COLO668 (cell line): ENCODE data around the gene SLC7A10.
"Not testable (repeated sequence)": the region's sequence is repeated elsewhere in the genome, so short reads cannot be mapped to it uniquely, and the experiment has no call there.

Experiments used
- DNase-seq: peaks from one replicate; lab custom pipeline; 2025; ENCODE audit not compliant: unreplicated experiment; lab: John Stamatoyannopoulos, UW

Gene SLC7A10

DNA sequence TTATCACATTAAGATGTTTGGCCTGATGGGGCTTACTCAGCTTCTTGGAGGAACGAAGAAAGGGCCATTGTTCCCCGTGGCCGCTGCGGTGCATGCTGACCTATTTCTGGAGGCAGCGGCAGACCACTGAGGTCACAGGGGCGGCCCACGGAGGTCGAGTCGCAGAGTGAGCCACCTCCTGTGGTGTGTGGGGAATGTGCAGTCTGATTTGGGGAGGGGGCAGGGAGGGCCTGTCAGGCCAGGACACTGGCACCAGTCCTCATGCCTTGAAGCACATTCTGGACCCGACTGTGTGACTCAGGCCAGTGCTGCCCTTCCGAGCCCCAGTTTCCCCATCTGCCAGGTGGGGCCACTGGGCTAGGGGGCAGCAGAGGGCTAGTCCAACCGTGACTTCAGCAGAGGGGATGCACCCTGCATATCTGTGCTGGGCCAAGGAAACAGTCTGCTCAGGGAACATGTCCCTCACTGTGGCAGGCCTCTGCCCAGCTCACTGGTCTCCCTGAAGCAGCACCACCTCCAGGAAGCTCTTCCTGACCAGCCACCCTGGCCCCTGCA lies 6.3 kb downstream of the SLC7A10 start:
- no peak for DNase-seq

DNA sequence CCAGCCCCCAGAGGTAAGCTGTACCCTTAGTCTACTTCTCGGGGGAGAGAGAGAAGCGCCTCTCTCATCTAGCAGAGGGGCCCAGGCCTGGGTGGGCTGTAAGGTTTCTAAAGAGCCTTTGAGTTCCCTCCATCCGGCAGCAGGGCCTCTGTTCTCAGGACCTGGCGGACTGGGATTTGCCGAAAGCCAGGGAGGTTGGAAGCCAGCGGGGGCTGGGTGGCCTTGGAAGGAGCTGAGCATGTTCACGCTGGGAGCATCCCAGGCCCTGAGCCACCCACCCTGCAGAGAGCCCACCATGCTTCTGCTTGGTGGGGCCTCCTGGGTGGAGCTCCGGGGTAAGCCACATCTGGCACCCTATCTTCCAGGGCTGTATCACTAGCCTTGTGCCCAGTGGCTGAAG lies 7.8 kb downstream of the SLC7A10 start:
- no peak for DNase-seq

DNA sequence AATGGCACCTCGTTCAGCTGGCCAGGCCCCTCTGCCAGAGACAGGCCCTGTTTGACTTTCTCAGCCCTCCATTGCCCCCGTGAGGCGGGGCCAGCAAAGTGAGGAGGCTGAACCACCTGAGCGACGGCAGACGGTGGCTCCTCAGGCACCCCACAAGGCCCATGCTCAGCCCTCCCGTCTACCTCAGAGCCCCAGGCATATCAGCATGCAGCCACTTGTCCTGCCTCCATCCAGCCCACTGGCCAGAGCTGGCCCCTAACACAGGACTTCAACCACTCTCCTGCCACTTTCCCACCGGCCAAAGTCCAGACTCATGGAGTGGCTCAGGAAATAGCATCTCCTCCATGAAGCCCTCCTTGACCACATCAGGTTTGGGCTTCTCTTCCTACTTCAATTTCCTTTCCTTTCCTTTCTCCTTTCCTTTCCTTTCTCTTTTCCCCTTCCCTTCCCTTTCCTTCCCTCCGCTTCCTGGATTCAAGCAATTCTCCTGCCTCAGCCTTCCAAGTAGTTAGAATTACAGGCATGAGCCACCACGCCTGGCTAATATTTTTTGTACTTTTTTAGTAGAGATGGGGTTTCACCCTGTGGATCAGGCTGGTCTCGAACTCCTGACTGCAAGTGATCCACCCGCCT lies 9.3 kb downstream of the SLC7A10 start:
- peak; percentile 3 for DNase-seq

DNA sequence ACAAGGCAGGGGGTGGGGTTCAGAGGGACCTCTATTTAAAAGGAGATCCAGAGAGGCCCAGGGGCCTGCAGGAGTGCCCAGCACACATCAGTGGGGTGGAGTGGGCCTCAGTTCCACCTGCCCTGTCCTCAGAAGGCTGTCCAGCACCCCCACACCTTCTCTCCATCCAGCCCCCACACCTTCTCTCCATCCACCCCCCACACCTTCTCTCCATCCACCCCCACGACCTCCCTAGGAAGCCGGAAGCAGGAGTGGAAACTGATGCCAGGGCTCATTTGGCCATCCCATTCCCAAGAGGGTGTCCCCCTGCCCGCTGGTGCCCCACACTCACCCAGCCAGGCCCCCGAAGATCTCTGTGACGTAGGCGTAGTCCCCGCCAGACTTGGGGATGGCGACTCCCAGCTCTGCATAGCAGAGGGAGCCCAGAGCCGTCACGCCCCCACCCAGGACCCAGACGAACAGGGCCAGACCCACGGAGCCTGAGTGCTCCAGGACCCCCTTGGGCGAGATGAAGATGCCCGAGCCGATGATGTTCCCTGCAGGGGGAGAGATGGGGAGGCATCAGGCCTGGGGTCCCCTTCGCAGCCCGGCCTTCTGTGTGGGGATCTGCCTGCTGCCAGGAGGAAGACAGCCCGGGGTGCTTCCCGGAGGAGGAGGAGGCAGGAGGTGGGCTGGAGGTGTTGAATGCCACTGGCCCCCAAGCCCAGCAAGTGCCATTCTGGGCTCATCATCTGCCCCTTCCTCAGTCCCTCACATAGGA lies 10.0 kb downstream of the SLC7A10 start:
- no peak for DNase-seq

DNA sequence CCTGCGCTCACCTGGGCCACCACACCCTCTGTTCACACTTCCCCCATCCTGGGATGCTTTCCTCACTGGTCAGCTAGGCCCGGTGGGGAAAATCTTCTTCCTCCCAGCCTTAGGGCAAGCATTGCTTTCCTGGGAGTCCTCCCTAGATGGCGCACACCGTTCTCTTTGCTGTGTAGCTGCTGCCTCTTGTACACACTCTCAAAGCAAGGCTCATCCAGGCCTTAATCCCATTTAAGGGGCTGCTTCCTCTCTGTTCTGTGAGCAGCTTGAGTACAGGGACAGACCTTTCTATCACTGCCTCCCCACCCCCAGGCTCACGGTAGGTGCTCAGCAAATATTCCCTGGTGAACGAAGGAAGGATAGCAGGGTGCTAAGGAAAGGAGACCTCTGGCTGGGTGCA lies 11.1 kb downstream of the SLC7A10 start:
- DNase-seq: peak; percentile 41

DNA sequence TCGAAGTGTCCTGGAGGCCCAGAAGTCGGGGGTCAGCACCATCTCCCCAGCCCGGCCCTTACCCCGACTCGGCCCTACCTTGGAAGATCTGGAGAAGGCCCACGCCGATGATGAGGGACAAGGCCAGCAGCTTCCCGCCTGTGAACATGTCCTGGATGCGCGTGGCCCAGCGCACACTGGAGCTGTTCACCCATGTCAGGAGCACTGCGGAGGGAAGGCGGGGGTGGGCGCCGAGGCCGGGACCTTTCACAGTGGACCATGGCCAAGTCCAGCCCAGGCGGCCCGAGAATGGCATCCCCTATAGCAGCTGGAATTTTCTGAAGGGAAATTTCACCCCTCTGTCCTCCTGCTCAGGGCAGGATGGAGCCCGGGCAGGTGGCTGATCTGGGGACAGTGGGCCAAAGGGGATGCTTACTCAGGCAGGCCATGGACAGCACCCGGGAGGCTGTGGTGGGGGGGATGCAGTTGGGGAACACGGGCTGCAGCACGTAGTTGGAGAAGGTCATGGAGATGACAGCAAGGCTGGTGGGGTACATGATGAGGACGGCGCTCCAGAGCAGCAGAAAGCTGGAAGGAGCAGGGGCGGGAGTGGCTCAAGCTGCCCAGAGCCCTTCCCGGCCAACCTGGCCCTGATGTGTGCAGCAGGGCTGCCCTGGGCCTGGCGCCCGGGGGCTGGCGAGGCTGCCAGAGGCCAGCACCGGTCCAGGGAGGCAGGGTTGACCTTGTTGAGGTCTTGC lies 13.0 kb downstream of the SLC7A10 start:
- DNase-seq: no peak

DNA sequence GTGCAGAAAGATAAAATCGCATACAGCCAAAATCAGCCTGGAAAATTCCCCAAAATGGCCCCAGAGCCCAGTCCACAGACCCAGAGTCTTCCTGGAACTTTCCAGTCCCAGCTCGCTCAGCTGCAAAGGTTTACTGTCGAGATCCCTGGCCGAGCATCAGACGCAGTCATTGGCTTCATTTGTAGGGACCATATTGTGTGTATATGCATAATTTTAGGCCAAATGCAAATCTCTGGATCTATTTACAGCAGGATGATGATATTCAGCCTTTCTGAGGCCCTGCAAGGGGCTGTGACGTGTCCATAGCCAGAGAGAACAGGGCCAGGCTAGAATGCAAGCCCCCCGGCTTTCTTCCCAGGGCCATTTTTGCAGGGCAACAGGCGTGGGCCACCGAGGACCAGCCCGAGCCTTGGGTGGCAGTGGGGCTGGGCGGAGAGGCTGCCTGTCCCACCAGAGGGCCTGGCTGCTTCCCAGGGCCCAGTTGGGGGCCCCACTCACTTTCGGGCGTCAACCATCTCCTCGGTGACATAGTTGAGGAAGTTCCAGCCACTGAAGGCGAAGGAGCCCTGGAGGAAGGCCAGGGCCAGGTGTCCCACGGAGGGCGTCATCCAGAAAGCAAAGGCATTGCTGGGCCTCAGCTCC lies 13.7 kb downstream of the SLC7A10 start:
- no peak for DNase-seq

DNA sequence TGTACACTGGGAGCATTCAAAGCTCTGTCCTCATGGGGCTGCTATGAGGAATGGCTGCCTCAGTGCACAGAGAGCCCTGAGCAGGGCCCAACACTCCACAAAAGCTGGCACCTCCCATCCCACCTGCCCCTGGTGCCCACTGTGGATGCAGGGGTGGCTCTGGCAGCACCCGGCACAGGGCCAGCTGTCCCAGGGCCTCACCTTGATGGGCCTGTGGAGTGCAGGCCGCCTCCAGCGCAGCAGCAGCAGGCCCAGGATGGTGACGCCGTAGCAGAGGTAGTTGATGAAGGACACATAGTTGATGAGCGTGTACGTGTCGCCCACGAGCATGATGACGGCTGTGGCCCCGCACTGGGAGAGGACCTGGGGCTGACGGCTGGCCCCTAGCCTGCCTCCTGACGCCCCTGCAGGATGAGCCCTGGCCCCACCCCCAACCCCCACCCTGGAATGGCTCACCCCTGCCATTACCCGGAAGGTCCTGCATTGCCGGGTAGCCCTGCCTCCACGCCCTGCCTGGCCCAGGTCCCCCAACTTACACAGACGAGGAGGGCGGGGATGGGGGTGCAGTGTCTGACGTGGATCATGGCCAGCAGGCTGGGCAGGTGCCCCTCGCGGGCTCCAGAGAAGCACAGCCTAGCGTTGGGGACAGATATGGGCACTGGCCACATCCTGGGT lies 15.2 kb downstream of the SLC7A10 start:
- DNase-seq: no peak

DNA sequence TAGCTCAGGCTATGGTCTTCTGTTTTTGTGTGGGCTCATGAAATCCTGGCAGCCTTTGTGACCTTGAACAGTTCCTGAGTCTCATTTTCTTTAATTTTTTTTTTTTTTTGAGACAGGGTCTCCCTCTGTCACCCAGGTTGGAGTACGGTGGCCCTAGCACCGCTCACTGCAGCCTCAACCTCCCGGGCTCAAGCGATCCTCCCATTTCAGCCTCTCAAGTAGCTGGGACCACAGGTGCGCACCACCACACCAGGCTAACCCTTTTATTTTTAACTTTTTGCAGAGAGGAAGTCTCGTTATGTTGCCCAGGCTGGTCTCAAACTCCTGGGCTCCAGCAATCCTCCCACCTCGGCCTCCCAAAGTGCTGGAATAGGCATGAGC lies 15.8 kb downstream of the SLC7A10 start:
- DNase-seq: not testable (repeated sequence)

DNA sequence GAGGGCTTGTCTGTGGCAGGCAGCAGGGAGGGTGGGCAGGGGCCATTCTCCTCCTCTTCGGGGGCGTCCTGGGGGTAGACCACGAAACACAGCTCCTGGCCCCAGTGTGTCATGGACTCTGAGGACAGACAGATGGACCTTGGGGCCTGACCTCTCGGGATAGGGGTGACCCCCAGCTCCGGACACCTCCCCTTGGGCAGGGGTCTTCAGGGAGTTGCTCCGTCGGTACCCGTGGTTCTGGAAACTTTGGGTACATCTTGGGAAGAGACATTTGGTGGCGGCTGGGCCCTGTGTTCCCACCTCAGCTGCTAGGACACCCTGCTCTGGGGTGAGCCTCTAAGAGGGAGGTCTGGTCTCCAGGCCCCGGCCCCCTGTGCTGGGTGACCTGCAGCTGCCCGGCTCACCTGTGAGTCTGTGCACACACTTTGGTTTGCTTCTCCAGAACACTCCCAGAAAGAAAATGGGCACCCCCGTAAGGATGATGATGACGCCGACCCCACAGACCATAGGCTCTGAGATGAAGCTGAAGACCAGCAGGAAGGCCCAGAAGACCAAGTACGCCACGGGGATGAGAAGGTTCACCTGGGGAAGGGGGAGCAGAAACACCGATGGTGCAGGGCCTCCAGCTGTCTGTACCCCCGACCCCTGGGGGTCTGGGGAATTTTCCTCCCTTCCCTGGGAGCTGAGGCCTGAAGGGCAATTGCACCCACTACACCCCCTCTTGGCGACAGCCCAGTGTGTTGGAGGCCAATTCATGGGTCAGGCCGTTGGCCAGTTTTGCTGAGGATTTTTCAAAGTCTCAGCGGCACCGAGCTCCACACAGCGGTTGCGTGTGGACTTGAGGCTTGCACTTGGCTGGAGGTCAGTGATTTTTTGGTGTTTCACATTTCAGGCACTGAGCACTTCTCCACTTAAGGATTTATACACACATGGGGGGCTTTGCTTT lies 16.5 kb downstream of the SLC7A10 start:
- DNase-seq: no peak

DNA sequence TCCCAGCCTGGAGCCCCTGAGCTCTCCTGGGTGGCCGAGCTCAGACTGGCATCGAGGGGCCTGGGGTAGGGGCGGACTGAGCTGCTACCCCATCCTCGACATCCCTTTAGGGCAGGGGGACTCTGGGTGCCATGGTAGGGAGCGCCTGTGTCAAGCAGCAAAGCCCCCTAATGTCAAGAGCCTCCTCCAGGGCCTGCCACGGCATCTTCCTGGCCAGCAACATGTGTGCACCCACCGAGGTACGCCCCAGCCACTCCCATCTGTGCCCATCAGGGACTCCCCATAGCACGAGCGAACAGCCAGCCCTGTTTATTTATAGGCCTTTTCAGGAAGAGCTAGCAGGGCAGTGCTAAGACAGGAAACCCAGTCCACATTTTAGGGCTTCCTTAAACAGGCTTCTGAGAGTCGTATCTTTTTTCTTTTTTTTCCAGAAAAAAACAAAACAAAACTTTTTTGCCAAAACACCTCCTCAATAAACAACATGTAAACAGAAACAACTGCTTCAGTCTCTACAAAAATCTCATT lies 17.2 kb downstream of the SLC7A10 start:
- no peak for DNase-seq

DNA sequence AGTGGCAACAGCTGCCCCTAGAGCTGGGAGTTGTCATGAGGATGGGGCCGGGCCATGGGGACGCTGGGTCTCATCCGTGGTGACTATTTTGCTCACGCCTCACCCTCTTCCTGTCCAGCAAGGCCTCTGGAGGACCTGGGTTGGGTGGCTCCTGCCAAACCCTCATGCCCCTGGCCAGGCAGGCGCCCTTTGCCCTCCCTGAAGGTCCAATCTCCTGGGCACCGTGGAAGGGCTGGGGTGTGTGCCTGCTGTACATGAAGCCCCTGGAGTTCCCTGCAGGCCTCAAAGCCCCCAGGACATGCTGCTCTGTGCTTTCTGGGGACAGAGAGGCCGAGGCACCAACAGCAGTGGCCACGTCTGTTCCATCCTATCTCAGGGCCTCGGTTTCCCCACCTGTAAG lies 17.7 kb downstream of the SLC7A10 start:
- no peak for DNase-seq

DNA sequence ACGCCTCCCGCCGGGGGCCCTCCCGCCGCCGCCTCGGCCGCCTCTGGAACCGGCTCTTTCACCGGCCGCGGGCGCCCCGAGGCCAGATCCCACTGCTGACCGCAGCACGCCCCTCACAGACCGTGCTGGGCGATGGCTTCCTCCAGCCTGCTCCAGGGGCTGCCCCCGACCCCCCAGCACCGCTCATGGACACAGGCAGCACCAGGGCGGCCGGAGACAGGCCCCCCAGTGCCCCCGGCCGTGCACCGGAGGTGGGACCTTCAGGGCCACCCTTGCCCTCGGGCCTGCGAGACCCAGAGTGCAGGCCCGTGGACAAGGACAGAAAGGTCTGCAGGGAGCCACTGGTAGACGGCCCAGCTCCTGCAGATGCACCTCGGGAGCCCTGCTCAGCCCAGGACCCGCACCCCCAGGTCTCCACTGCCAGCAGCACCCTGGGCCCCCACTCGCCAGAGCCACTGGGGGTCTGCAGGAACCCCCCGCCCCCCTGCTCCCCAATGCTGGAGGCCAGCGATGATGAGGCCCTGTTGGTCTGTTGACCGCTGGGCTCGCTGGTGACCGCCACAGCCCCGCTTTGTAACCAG lies 18.5 kb downstream of the SLC7A10 start:
- no peak for DNase-seq

DNA sequence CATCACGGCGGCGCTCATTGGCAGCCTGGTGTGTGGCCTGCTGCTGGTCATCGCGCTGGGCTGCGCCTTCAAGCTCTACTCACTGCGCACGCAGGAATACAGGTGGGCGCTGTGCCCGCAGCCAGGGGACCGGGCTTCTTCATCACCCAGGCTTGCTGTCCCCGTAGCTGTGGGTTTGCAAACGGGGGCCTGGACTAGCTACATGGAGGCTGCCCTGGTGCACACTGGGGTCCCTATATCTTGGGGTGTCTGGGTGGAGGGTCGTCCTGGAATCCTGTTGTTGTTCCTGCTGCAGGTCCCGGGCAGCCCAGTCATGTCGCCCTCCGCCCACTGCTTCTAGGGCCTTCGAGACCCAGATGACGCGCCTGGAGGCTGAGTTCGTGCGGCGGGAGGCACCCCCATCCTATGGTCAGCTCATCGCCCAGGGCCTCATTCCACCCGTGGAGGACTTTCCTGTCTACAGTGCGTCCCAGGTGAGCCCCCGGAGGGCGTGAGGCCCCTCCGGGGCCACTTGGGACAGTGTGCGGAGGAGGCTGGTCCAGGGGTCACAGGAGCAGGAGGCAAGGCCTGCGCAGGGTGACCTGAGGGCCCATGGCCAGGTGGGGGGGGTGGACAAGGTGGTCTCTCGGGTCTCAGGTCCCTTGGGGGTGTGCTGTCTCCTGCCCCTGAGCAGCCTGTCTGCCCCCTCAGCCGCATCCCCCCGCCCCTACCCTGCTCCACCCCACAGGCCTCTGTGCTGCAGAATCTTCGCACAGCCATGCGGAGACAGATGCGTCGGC lies 19.2 kb downstream of the SLC7A10 start:
- DNase-seq: no peak

DNA sequence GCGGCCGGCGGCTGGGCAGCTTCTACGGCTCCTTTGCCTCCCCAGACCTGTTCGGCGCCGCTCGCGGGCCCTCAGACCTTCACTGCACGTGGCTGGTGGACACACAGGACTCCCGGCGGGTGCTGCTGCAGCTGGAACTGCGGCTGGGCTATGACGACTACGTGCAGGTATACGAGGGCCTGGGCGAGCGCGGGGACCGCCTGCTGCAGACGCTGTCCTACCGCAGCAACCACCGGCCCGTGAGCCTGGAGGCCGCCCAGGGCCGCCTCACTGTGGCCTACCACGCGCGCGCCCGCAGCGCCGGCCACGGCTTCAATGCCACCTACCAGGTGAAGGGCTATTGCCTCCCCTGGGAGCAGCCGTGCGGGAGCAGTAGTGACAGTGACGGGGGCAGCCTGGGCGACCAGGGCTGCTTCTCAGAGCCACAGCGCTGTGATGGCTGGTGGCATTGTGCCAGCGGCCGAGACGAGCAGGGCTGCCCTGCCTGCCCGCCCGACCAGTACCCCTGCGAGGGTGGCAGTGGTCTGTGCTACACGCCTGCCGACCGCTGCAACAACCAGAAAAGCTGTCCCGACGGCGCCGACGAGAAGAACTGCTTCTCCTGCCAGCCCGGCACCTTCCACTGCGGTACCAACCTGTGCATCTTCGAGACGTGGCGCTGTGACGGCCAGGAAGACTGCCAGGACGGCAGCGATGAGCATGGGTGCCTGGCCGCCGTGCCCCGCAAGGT lies 20.0 kb downstream of the SLC7A10 start:
- no peak for DNase-seq

DNA sequence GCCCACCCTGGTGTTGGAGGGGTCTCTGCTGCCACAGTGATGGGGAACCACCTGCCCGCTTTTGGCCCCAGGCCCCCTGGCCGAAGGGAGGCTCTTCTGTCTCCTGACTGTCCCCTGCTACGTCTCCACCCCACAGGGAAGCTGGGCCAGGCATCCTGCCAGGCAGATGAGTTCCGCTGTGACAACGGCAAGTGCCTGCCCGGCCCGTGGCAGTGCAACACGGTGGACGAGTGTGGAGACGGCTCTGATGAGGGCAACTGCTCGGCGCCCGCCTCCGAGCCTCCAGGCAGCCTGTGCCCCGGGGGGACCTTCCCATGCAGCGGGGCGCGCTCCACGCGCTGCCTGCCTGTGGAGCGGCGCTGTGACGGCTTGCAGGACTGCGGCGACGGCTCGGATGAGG lies 20.5 kb downstream of the SLC7A10 start:
- no peak for DNase-seq

DNA sequence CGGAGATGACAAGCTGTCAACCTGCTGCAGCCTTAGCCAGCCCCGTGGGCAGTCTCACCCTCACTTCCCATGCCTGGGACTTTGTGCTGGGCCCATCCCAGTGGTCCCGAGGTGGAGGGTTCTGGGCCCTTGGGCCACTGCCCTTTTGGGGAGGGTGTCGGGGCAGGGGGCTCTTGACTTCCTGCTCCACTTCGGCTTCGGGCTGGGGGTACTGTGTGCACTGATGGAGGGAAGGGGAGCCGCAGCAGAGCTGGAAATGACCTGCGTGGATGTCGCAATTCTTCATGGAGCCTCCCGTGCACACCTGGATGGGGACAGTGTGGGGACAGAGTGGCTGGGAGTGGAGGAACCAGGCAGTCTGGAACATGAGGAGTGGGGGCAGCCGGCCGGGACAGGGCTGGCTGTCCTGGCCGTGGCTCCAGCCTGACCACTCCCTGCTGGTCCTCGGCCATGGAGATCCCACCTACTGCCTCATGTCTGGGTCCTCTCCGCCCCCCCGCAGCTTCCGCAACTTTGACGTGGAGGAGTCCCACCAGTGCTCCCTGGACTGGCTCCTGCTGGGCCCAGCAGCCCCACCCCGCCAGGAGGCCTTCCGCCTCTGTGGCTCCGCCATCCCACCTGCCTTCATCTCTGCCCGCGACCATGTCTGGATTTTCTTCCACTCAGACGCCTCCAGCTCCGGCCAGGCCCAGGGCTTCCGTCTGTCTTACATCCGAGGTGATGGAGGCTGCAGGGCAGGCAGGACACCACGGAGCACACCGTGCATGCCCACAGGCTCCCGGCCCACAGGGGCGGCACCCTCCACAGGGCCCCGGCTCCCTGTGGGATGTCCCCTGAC lies 21.3 kb downstream of the SLC7A10 start:
- no peak for DNase-seq
